PFSK-1 (cell line): ENCODE measurements around the gene TIMP1.

Source experiments
- FOXP2 ChIP-seq: optimal IDR thresholded peaks from 2 replicates; pipeline ENCODE3; 2011; ENCODE audit warnings: borderline replicate concordance, control low read depth, inconsistent platforms; ENCODE audit not compliant: insufficient read depth; ENCODE audit errors: extremely low read length, extremely low read depth
- POLR2AphosphoS5 ChIP-seq: IDR thresholded peaks from 2 replicates; pipeline ENCODE4 v1.6.1; 2012; ENCODE audit warnings: low read depth, mild to moderate bottlenecking, control low read depth, low read length, moderate library complexity
- SIN3A ChIP-seq: IDR thresholded peaks from 2 replicates; pipeline ENCODE4 v1.6.1; 2012; ENCODE audit warnings: mild to moderate bottlenecking, low read length, moderate library complexity, borderline replicate concordance; ENCODE audit not compliant: insufficient read depth
- TAF1 ChIP-seq: IDR thresholded peaks from 2 replicates; pipeline ENCODE4 v1.6.1; 2012; ENCODE audit warnings: low read length, control low read depth, borderline replicate concordance; ENCODE audit not compliant: insufficient read depth
- TF ChIP-seq, protein P1 (sequence below), 2 experiments: IDR thresholded peaks; 2 replicates each; pipeline versions ENCODE4 v1.6.1 to v1.8.0; 2011 to 2012; ENCODE audit warnings: low read depth in 2 of 2, low read length in 2 of 2, control low read depth in 1 of 2, inconsistent platforms in 1 of 2, mild to moderate bottlenecking in 1 of 2, moderate library complexity in 1 of 2; ENCODE audit not compliant: insufficient read depth in 1 of 2

TIMP1 gene

DNA sequence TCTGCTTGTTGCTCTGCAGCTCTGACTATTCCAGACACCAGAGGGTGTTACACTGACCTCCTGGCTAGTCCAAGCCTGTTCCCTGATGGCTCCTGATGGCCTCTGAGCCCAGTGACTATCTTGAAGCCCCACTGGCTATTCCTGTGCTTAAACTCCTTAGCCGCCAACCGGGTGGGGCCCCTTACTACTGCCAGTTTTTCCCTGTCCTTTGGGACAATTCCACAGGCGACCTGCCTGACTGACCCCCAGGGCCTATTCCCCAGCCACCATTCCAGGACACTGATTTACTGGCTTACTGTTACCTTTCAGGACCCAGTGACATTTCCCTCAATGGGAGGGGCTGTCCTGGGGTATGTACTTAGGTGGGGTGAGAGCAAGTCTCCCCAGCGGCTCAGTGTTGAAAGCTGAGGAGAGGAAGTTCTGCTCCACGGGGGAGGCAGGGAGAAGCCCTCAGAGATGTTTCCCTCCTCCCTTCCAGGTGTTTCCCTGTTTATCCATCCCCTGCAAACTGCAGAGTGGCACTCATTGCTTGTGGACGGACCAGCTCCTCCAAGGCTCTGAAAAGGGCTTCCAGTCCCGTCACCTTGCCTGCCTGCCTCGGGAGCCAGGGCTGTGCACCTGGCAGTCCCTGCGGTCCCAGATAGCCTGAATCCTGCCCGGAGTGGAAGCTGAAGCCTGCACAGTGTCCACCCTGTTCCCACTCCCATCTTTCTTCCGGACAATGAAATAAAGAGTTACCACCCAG, 4.0 kb downstream of the TIMP1 start:
- TF ChIP-seq FOXP2 = no peak
- no peak for TF ChIP-seq SIN3A
- TF ChIP-seq TAF1 = no peak

DNA sequence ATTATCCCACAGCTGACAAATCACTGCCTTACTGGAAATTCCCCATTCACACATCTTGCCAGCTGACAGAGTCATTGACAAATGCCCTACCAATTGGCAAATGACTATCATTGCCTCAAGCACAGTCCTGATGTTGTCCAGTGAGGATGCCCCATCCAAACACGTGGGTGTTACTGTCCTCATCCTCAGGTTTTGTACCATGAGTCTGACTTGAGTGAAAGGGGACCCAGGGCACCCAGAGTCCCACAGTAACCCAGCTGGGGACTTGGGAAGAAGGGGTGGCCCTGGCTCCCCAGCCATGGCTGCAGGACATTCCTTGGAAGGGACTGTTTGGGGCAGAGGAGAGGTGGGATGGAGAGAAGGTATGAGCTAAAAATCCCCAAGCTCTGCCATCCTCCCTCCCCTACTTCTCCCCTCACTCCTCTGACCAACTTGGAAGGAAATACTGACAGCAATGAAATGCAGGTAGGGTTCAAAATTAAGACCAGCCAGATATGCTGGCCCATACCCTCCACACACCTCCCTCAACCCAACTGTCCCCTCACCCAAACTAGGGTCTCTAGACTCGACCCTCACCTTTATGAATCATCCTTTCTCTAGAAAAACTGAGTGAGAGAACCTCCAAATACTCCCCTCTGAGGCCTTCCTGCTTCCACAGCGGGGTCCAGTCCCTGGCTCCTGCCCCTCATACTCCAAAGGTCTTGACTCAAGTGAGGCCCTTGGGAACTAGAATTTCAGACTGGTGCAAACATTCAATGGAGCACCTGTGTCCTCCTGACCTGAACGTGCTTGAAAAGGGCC, 5.1 kb downstream of the TIMP1 start:
- TF ChIP-seq POLR2AphosphoS5 = no peak
- no peak for TF ChIP-seq TAF1

GRCh38 chrX:47587906-47588735, 5.9 kb downstream of the TIMP1 start:
- TF ChIP-seq SIN3A (no peak), POLR2AphosphoS5 (no peak), TAF1 (no peak), FOXP2 (no peak)
- TF ChIP-seq, protein P1, sequence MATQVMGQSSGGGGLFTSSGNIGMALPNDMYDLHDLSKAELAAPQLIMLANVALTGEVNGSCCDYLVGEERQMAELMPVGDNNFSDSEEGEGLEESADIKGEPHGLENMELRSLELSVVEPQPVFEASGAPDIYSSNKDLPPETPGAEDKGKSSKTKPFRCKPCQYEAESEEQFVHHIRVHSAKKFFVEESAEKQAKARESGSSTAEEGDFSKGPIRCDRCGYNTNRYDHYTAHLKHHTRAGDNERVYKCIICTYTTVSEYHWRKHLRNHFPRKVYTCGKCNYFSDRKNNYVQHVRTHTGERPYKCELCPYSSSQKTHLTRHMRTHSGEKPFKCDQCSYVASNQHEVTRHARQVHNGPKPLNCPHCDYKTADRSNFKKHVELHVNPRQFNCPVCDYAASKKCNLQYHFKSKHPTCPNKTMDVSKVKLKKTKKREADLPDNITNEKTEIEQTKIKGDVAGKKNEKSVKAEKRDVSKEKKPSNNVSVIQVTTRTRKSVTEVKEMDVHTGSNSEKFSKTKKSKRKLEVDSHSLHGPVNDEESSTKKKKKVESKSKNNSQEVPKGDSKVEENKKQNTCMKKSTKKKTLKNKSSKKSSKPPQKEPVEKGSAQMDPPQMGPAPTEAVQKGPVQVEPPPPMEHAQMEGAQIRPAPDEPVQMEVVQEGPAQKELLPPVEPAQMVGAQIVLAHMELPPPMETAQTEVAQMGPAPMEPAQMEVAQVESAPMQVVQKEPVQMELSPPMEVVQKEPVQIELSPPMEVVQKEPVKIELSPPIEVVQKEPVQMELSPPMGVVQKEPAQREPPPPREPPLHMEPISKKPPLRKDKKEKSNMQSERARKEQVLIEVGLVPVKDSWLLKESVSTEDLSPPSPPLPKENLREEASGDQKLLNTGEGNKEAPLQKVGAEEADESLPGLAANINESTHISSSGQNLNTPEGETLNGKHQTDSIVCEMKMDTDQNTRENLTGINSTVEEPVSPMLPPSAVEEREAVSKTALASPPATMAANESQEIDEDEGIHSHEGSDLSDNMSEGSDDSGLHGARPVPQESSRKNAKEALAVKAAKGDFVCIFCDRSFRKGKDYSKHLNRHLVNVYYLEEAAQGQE (IDR thresholded peaks at IDR 0.05; ENCODE audit: insufficient read depth in 1 of 2, low read depth in 2 of 2, low read length in 2 of 2) = no peak

- TF ChIP-seq, protein P1 (IDR thresholded peaks at IDR 0.05; ENCODE audit: insufficient read depth in 1 of 2, low read depth in 2 of 2, low read length in 2 of 2) = no peak
- no peak for TF ChIP-seq FOXP2
- no peak for TF ChIP-seq POLR2AphosphoS5
- TF ChIP-seq SIN3A = no peak
- no peak for TF ChIP-seq TAF1
Measured at GRCh38 chrX:47590984-47591383, 8.7 kb downstream of the TIMP1 start.

DNA sequence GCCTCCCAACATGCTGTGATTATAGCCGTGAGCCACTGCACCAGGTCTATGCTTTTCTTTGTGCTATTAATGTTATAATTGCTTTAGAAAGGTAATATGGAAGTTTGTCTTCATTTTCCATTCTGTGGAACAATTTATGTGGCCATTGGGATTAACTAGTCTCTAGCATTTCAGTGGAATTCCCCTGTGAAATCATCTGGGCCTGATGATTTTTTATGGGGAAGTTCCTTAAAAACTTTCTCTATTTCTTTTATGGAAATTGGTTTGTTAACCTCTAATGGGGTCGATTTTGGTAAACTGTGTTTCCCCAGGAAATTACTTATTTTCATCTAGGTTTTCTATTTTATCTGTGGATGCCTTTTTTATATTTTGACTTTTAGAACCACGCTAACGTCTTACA, 11.3 kb downstream of the TIMP1 start:
- TF ChIP-seq FOXP2 (no peak), POLR2AphosphoS5 (no peak), SIN3A (no peak), TAF1 (no peak)
- TF ChIP-seq, protein P1 (IDR thresholded peaks at IDR 0.05; ENCODE audit: insufficient read depth in 1 of 2, low read depth in 2 of 2, low read length in 2 of 2) = no peak
